T-helper 1 cell treated with Interleukin-12 subunit alpha and Interleukin-12 subunit beta and Interleukin-4 antibody, amounts not matched to agents 30 μg/mL and 1 μg/mL, for 36 hours (primary cell): ENCODE results near the gene METTL6.
A peak's percentile ranks its signal among the peaks of the same experiment; 100 is the strongest.

ENCODE experiments used
- H3K27ac Mint-ChIP-seq: one replicate; pipeline ENCODE4 v1.8.0; 2021; ENCODE audit warnings: mild to moderate bottlenecking, mixed read lengths
- H3K27me3 Mint-ChIP-seq: one replicate; pipeline ENCODE4 v1.8.0; 2021; ENCODE audit warnings: low read depth, mixed read lengths
- H3K36me3 Mint-ChIP-seq: one replicate; pipeline ENCODE4 v1.8.0; 2021; ENCODE audit warnings: low read depth, mixed read lengths
- H3K4me1 Mint-ChIP-seq: one replicate; pipeline ENCODE4 v1.8.0; 2021; ENCODE audit warnings: low read depth, mixed read lengths
- H3K4me3 Mint-ChIP-seq: one replicate; pipeline ENCODE4 v1.8.0; 2021; ENCODE audit warnings: mild to moderate bottlenecking, moderate library complexity, mixed read lengths
- H3K9me3 Mint-ChIP-seq: one replicate; pipeline ENCODE4 v1.8.0; 2021; ENCODE audit warnings: mixed read lengths

Gene METTL6

GRCh38 chr3:15455756-15456155 lies 28.4 kb upstream of the METTL6 start:
- Mint-ChIP-seq H3K27me3 (no peaks in the 10 kb centered on the region), H3K36me3 (peaks cover 6% of the 10 kb centered on the region), H3K4me3 (no peak overlapping the region), H3K4me1 (peaks cover 4% of the 10 kb centered on the region), H3K9me3 (no peaks in the 10 kb centered on the region), H3K27ac (no peak overlapping the region)

GRCh38 chr3:15454965-15455364 lies 27.6 kb upstream of the METTL6 start:
- H3K27me3 Mint-ChIP-seq, result no peaks in the 10 kb centered on the region
- H3K4me3 Mint-ChIP-seq, result no peak overlapping the region
- no peak overlapping the region for H3K27ac Mint-ChIP-seq
- H3K36me3 Mint-ChIP-seq, result peaks cover 7% of the 10 kb centered on the region
- H3K4me1 Mint-ChIP-seq, result no peaks in the 10 kb centered on the region
- no peaks in the 10 kb centered on the region for H3K9me3 Mint-ChIP-seq

GRCh38 chr3:15453991-15454625 lies 26.8 kb upstream of the METTL6 start:
- H3K4me3 Mint-ChIP-seq, result no peak overlapping the region
- H3K9me3 Mint-ChIP-seq, result no peaks in the 10 kb centered on the region
- no peaks in the 10 kb centered on the region for H3K27me3 Mint-ChIP-seq
- H3K27ac Mint-ChIP-seq, result no peak overlapping the region
- no peaks in the 10 kb centered on the region for H3K4me1 Mint-ChIP-seq
- H3K36me3 Mint-ChIP-seq, result peaks cover 7% of the 10 kb centered on the region

- H3K9me3 Mint-ChIP-seq, result no peaks in the 10 kb centered on the region
- H3K27me3 Mint-ChIP-seq, result no peaks in the 10 kb centered on the region
- no peak overlapping the region for H3K4me3 Mint-ChIP-seq
- H3K27ac Mint-ChIP-seq, result peak overlapping the region; percentile 45
- no peaks in the 10 kb centered on the region for H3K4me1 Mint-ChIP-seq
- H3K36me3 Mint-ChIP-seq, result peaks cover 7% of the 10 kb centered on the region
Measured at GRCh38 chr3:15453501-15453900, 26.2 kb upstream of the METTL6 start.

- no peaks in the 10 kb centered on the region for H3K4me1 Mint-ChIP-seq
- H3K27ac Mint-ChIP-seq, result peak overlapping the region; percentile 45
- H3K27me3 Mint-ChIP-seq, result no peaks in the 10 kb centered on the region
- H3K4me3 Mint-ChIP-seq, result no peak overlapping the region
- peaks cover 5% of the 10 kb centered on the region for H3K36me3 Mint-ChIP-seq
- no peaks in the 10 kb centered on the region for H3K9me3 Mint-ChIP-seq
Measured at GRCh38 chr3:15452961-15453360, 25.6 kb upstream of the METTL6 start.

- no peak overlapping the region for H3K4me3 Mint-ChIP-seq
Measured at GRCh38 chr3:15452156-15452555, 24.8 kb upstream of the METTL6 start.

GRCh38 chr3:15451216-15452113 lies 24.1 kb upstream of the METTL6 start:
- Mint-ChIP-seq H3K4me3 (no peak overlapping the region), H3K4me1 (no peaks in the 10 kb centered on the region), H3K9me3 (no peaks in the 10 kb centered on the region), H3K36me3 (peaks cover 5% of the 10 kb centered on the region), H3K27ac (no peak overlapping the region), H3K27me3 (no peaks in the 10 kb centered on the region)

More at GRCh38 chr3:15452156-15452555, 24.8 kb upstream of the METTL6 start:
- Mint-ChIP-seq H3K9me3 (no peaks in the 10 kb centered on the region), H3K4me1 (no peaks in the 10 kb centered on the region), H3K27me3 (no peaks in the 10 kb centered on the region), H3K36me3 (peaks cover 5% of the 10 kb centered on the region), H3K27ac (no peak overlapping the region)

- H3K27me3 Mint-ChIP-seq, result no peaks in the 10 kb centered on the region
- no peaks in the 10 kb centered on the region for H3K9me3 Mint-ChIP-seq
- no peaks in the 10 kb centered on the region for H3K4me1 Mint-ChIP-seq
- peaks cover 5% of the 10 kb centered on the region for H3K36me3 Mint-ChIP-seq
- H3K27ac Mint-ChIP-seq, result no peak overlapping the region
- H3K4me3 Mint-ChIP-seq, result no peak overlapping the region
Measured at GRCh38 chr3:15450438-15451215, 23.3 kb upstream of the METTL6 start.

GRCh38 chr3:15449489-15450224 lies 22.3 kb upstream of the METTL6 start:
- H3K4me3 Mint-ChIP-seq, result no peak overlapping the region
- no peaks in the 10 kb centered on the region for H3K27me3 Mint-ChIP-seq
- H3K27ac Mint-ChIP-seq, result no peak overlapping the region
- H3K36me3 Mint-ChIP-seq, result peaks cover 9% of the 10 kb centered on the region
- H3K4me1 Mint-ChIP-seq, result no peaks in the 10 kb centered on the region
- H3K9me3 Mint-ChIP-seq, result no peaks in the 10 kb centered on the region

GRCh38 chr3:15443826-15444524 lies 16.6 kb upstream of the METTL6 start:
- Mint-ChIP-seq H3K4me1 (peaks cover 19% of the 10 kb centered on the region), H3K9me3 (no peaks in the 10 kb centered on the region), H3K4me3 (no peak overlapping the region), H3K36me3 (peaks cover 45% of the 10 kb centered on the region), H3K27ac (no peak overlapping the region), H3K27me3 (no peaks in the 10 kb centered on the region)

GRCh38 chr3:15440891-15441290 lies 13.5 kb upstream of the METTL6 start:
- no peak overlapping the region for H3K4me3 Mint-ChIP-seq
- H3K27me3 Mint-ChIP-seq, result no peaks in the 10 kb centered on the region
- peaks cover 19% of the 10 kb centered on the region for H3K4me1 Mint-ChIP-seq
- no peaks in the 10 kb centered on the region for H3K9me3 Mint-ChIP-seq
- H3K36me3 Mint-ChIP-seq, result peaks cover 57% of the 10 kb centered on the region
- peak overlapping the region; percentile 26 for H3K27ac Mint-ChIP-seq

- H3K4me3 Mint-ChIP-seq, result no peak overlapping the region
- no peak overlapping the region for H3K27ac Mint-ChIP-seq
- H3K4me1 Mint-ChIP-seq, result peaks cover 19% of the 10 kb centered on the region
- peaks cover 60% of the 10 kb centered on the region for H3K36me3 Mint-ChIP-seq
- no peaks in the 10 kb centered on the region for H3K9me3 Mint-ChIP-seq
- H3K27me3 Mint-ChIP-seq, result no peaks in the 10 kb centered on the region
Measured at GRCh38 chr3:15439476-15439875, 12.1 kb upstream of the METTL6 start.

- Mint-ChIP-seq H3K36me3 (peaks cover 64% of the 10 kb centered on the region), H3K4me1 (peaks cover 19% of the 10 kb centered on the region)
Measured at GRCh38 chr3:15438983-15439382, 11.6 kb upstream of the METTL6 start.

More at GRCh38 chr3:15438983-15439382, 11.6 kb upstream of the METTL6 start:
- H3K27me3 Mint-ChIP-seq, result no peaks in the 10 kb centered on the region
- H3K9me3 Mint-ChIP-seq, result no peaks in the 10 kb centered on the region
- no peak overlapping the region for H3K4me3 Mint-ChIP-seq
- H3K27ac Mint-ChIP-seq, result no peak overlapping the region
